ENCODE results near the gene SUSD5. TPM values are rescaled to one million over a fixed set of nuclear protein-coding genes. Genes with fewer than 3 reads are reported as not detected.
A peak's percentile ranks its signal among the peaks of the same experiment; 100 is the strongest.
"Not testable (repeated sequence)": the region's sequence is repeated elsewhere in the genome, so short reads cannot be mapped to it uniquely, and the experiment has no call there.

The SUSD5 gene
- total RNA-seq, 1 donor from 2014 or later = 8.9 TPM

DNA sequence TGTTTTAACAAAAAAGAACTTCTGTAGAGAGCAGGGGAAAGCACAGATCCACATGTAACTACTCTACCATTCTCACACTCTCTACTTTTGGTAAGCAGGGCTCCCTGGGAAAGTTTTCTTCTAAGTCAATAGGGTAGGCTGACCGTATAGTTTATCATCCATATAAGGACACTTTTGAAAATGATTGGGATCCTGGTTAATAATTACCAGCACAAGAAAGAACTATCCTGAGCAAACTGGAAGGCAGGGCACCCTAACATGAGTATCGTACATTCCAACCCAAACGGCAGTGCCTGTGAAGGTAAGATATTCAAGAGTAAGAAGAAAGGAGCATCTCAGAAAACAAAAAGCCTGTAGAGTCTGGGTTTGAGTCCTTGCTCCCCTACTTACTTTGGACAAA, 22.1 kb downstream of the SUSD5 start:
- DNase-seq (ENCODE audit: low read depth) = no peak

GRCh38 chr3:33194303-33194702, 24.3 kb downstream of the SUSD5 start:
- DNase-seq (ENCODE audit: low read depth) = no peak

DNA sequence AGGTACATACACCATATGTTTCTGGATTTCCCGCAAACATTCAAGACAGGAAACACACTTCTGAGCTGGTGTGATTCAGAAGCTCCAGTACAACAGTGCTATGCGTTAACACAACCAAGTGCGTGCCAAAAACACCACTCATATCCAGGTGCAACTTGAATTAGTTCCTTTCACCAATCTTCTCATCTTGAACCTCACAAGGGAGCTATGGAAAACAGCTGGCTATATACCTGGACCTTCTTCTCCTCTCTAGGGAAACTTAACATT, 31.3 kb downstream of the SUSD5 start:
- DNase-seq (ENCODE audit: low read depth) = no peak

- peak; percentile 60 for DNase-seq (ENCODE audit: low read depth)
These were observed 31.9 kb downstream of the SUSD5 start for GRCh38 chr3:33186524-33187367.

- peak; percentile 41 for DNase-seq (ENCODE audit: low read depth)
These were observed 33.7 kb downstream of the SUSD5 start for GRCh38 chr3:33184863-33185262.

GRCh38 chr3:33181641-33182040, 37.0 kb downstream of the SUSD5 start:
- not testable (repeated sequence) for DNase-seq (ENCODE audit: low read depth)

- DNase-seq (ENCODE audit: low read depth) = no peak
These were observed 37.4 kb downstream of the SUSD5 start for GRCh38 chr3:33181229-33181628.

GRCh38 chr3:33179132-33179531, 39.5 kb downstream of the SUSD5 start:
- no peak for DNase-seq (ENCODE audit: low read depth)

GRCh38 chr3:33174711-33175414, 43.7 kb downstream of the SUSD5 start:
- no peak for DNase-seq (ENCODE audit: low read depth)

- no peak for DNase-seq (ENCODE audit: low read depth)
These were observed 44.5 kb downstream of the SUSD5 start for GRCh38 chr3:33174095-33174494.

- no peak for DNase-seq (ENCODE audit: low read depth)
These were observed 44.9 kb downstream of the SUSD5 start for GRCh38 chr3:33173672-33174071.

DNA sequence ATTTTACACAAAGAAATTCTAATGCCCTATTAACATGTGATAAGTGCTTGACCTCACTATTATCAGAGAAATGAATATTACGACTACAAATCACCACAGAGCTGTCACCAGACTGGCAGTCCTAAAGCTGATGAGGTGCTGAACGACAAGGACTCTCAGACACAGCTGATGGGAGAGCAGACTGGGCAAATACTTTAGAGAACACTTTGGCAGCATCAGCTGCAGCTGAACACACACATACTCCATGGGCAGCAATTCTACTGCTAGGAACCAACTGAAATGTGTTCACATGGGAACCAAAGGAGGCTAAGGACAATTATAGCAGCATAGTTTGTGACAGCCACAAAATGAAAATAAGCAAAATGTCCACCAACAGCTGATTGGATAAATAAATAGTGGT, 45.5 kb downstream of the SUSD5 start:
- DNase-seq (ENCODE audit: low read depth) = peak; percentile 58

DNA sequence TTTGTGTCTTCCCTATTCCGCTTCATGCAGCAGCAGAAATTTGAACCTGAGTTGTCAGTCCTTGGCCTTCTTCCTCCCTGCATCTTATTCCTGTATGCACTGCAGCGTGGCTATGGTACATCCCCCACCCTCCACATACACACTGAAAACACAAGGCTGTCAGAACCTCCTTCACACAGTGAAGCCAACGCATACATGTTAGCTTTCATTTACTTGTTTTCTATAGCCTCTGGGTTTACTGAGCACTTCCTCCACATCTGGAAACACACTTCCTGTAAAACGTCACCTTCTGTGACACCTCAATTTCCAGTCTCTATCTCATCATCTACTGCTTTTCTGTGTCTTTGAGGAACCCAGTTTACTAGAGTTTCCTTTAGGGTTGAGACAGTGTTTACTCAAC, 47.0 kb downstream of the SUSD5 start:
- no peak for DNase-seq (ENCODE audit: low read depth)

DNA sequence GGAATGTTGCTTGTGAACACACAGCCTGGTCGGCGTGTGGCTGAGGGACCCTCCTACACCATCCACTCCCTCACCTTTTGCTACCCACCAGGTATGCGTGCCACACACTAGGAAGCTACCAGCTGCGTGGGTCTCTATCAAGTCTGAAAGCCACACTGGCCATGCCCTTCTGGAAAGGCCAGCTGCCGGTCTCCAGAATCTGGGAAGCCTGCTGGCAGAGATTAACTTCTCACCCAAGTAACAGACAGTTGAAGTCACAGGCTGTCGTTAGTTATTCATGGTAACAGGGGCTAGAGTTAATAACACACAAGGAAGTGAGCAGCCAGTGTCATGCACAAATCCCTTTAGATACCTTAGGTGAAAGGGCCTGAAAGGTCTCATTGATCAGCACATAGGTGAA, 48.1 kb downstream of the SUSD5 start:
- peak; percentile 65 for DNase-seq (ENCODE audit: low read depth)

- DNase-seq (ENCODE audit: low read depth) = no peak
These were observed 50.8 kb downstream of the SUSD5 start for GRCh38 chr3:33167716-33168336.

GRCh38 chr3:33167284-33167683, 51.3 kb downstream of the SUSD5 start:
- no peak for DNase-seq (ENCODE audit: low read depth)

- no peak for DNase-seq (ENCODE audit: low read depth)
These were observed 52.5 kb downstream of the SUSD5 start for GRCh38 chr3:33166095-33166494.

DNA sequence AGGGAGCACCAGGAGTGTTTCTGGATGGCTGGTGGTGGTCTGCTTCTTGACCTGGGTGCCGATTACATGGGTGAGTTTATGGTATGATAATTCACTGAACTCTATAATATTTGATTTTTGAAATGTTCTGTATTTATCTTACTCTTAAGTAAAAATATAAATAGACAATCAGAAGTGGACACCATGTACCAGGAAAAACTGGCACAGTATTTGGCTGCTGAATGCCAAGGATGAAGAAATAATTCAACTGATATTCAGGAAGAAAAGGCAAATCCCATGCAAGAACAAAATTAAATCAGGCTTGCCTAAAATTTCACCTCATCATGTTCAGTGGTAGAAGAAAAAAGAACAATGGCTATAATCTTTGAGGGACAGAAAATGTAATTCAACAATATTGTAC, 53.2 kb downstream of the SUSD5 start:
- no peak for DNase-seq (ENCODE audit: low read depth)

DNA sequence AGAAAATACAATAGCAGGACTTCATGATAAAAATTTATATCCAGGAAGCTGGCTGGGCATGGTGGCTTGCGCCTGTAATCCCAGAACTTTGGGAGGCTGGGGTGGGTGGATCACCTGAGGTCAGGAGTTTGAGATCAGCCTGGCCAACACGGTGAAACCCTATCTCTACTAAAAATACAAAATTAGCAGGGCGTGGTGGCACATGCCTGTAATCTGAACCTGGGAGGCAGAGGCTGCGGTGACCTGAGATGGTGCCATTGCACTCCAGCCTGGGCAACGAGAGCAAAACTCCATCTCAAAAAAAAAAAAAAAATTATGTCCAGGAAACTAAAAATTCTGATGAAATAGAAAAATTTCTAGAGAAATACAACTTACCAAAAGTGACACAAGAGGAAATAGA, 56.0 kb downstream of the SUSD5 start:
- DNase-seq (ENCODE audit: low read depth) = peak; percentile 34

GRCh38 chr3:33159981-33160380, 58.6 kb downstream of the SUSD5 start:
- no peak for DNase-seq (ENCODE audit: low read depth)

DNA sequence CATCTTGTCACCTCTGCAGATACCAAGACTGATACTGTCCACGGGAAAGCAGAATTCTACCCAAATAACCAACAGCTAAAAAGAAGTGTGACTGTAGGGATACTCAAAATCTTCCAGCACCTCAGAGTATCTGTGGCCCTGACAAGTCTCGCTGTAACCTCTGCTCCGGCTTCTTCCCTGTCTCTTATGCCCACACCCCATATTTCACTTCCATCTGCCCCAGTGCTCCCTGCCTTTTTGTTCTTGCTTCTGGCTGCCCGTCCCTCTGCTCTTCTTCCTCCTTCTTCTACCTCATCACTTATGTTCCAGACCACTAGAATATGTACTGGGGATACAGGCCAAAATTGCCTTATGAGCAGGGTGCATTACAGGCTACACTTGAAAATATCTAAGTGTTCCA, 59.4 kb downstream of the SUSD5 start:
- DNase-seq (ENCODE audit: low read depth) = no peak

- no peak for DNase-seq (ENCODE audit: low read depth)
These were observed 63.3 kb downstream of the SUSD5 start for GRCh38 chr3:33155301-33155700.

DNA sequence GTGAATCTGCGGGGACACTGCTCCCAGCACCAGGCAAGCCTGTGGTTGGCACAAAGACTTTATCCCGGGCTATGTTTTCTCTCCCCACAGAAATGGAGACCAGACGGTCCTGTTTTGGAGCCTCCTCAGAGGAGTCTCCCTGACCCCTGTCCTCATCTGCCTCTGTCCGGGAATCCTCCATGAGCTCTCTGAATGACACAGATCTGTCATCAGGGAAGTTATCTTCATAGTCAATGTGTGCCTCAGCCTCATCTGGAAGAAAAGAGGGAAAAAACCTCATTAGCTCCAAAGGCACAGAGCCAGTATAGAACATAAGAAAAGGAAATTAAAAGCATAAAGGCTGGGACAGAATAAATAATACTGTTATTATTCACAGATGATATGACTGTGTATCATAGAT, 64.8 kb downstream of the SUSD5 start:
- no peak for DNase-seq (ENCODE audit: low read depth)

Measured in myocyte (in vitro differentiated cells).